Duodenal mucosa (tissue), 2 donors: ENCODE results near the gene ARHGEF18.

Source experiments
- H3K27ac ChIP-seq: one replicate; pipeline ENCODE4 v1.7.0; 2013; ENCODE audit warnings: low read depth, low read length
- H3K27me3 ChIP-seq, 2 donors: one replicate each; pipeline ENCODE4 v1.7.0; 2013; ENCODE audit warnings: low read length in 2 of 2, control low read depth in 1 of 2; ENCODE audit not compliant: insufficient read depth in 2 of 2, control insufficient read depth in 1 of 2
- H3K36me3 ChIP-seq, 2 donors: one replicate each; pipeline ENCODE4 v1.7.0; 2013; ENCODE audit warnings: low read length in 2 of 2, control low read depth in 1 of 2; ENCODE audit not compliant: insufficient read depth in 2 of 2, control insufficient read depth in 1 of 2
- H3K4me1 ChIP-seq, 2 donors: one replicate each; pipeline ENCODE4 v1.7.0; 2013; ENCODE audit warnings: low read length in 2 of 2, control low read depth in 1 of 2; ENCODE audit not compliant: insufficient read depth in 2 of 2, control insufficient read depth in 1 of 2
- H3K4me3 ChIP-seq, 2 donors: one replicate each; pipeline ENCODE4 v1.7.0; 2013; ENCODE audit warnings: low read length in 2 of 2, low read depth in 1 of 2
- H3K9ac ChIP-seq, 2 donors: one replicate each; pipeline ENCODE4 v1.7.0; 2013; ENCODE audit warnings: low read length in 2 of 2, low read depth in 1 of 2
- H3K9me3 ChIP-seq, 2 donors: one replicate each; pipeline ENCODE4 v1.7.0; 2013; ENCODE audit warnings: low read length in 2 of 2, control low read depth in 1 of 2; ENCODE audit not compliant: control insufficient read depth in 1 of 2

ARHGEF18 gene

DNA sequence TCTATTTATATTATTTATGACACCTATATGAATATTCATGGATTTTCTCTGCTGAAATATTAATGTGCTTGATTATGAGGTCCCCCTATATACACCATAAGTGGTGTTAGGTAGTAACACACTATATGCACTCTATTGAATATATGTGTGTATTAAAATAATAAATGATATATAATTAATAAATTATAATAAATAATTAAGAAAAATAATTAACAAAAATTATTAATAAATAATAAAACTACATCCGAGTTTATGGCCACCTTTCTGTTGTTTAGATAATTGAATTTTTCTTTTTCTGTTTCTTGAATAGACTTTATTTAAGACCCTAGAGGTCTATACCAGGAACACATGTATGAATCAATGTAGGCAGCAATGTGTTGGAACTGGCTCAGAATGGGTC, 20.9 kb upstream of the ARHGEF18 start:
- no peak overlapping the region for H3K9ac ChIP-seq
- no peaks in the 10 kb centered on the region for H3K4me1 ChIP-seq
- no peak overlapping the region for H3K27ac ChIP-seq
- no peaks in the 10 kb centered on the region for H3K36me3 ChIP-seq
- H3K27me3 ChIP-seq, result no peaks in the 10 kb centered on the region
- H3K9me3 ChIP-seq, result peaks cover 0 to 4% of the 10 kb centered on the region in 2 donors
- H3K4me3 ChIP-seq, result no peak overlapping the region

GRCh38 chr19:7328647-7329046, 20.1 kb upstream of the ARHGEF18 start:
- peaks cover 0 to 4% of the 10 kb centered on the region in 2 donors for H3K9me3 ChIP-seq
- H3K27ac ChIP-seq, result no peak overlapping the region
- H3K4me1 ChIP-seq, result no peaks in the 10 kb centered on the region
- H3K4me3 ChIP-seq, result no peak overlapping the region
- no peaks in the 10 kb centered on the region for H3K36me3 ChIP-seq
- H3K9ac ChIP-seq, result no peak overlapping the region
- H3K27me3 ChIP-seq, result no peaks in the 10 kb centered on the region

GRCh38 chr19:7331446-7331845, 17.3 kb upstream of the ARHGEF18 start:
- no peaks in the 10 kb centered on the region for H3K27me3 ChIP-seq
- H3K9me3 ChIP-seq, result no peaks in the 10 kb centered on the region
- H3K36me3 ChIP-seq, result no peaks in the 10 kb centered on the region
- no peak overlapping the region for H3K9ac ChIP-seq
- H3K4me3 ChIP-seq, result no peak overlapping the region
- no peak overlapping the region for H3K27ac ChIP-seq
- peaks cover 0 to 3% of the 10 kb centered on the region in 2 donors for H3K4me1 ChIP-seq

DNA sequence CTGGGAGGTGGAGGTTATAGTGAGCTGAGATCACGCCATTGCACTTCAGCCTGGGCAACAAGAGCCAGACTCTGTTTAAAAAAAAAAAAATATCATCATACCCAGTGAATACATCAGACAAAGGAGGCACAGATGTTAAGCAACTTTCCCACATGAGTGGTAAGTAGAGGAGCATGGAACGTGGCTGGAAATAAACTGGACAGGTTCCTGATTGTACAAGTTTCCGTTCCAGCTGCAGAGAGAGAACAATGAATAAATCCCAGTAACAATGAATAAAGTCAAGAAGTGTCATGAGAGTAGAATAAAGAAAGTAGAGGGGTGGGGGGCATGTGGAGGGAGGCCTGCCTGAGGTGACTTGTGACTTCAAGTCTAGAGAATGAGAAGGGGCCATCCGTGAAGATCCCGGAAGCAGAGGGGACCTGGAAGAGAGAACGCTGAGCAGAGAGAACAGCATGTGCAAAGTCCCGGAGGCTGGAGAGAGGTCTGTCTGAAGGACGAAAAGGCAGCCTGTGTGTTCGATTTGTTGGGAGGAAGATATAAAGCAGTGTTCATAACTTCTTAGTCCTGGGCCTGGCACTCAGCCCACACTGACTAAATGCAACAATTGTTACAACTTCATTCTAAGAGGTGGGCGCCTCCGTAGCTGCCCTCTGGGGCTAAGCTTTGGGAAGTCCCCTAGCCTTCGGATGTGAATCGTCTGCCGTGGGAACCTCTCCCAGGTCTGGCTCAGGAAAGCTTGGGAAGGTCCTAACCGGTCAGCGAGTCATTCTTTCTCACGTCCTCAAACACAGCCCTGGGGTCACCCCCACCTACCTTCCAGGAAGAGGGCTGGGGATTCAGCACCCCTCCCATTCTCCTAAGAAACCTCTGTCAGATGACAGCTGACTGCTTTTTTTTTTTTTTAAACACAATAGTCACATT, 15.3 kb upstream of the ARHGEF18 start:
- Histone ChIP-seq H3K4me3 (no peak overlapping the region), H3K4me1 (peaks cover 10 to 19% of the 10 kb centered on the region in 2 donors), H3K9ac (no peak overlapping the region), H3K36me3 (no peaks in the 10 kb centered on the region), H3K27ac (no peak overlapping the region), H3K27me3 (no peaks in the 10 kb centered on the region), H3K9me3 (no peaks in the 10 kb centered on the region)

DNA sequence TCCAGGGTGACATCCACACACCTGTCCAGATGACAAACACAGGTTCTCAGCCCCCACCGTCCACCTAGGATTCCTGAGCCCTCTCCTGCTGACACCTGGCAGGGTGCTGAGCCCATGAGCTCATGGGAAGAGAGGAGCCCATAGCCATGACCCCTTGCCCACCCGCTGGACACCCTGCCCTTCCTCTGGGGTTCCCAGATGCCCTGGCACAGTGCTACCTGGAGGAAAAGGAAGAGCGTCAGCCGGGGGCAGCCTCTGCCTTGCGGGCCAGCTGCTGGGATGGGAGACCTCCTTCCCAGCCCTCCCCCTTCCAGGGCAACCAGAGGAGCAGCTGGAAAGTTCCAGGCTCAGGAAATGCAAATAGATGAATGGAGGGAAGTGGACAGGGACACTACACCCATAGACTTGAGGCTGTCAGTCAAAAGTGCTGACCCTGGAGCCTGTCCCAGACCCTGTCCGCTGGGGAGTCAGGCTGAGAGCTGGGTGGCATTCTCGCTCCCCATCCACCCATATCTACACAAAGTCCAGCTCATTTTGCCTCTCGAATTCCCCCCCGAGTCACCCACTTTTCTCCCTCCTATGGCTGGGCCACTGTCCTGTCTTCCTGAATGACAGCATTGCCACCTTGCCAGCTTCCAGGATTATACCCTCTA, 12.3 kb upstream of the ARHGEF18 start:
- H3K27ac ChIP-seq, result no peak overlapping the region
- no peaks in the 10 kb centered on the region for H3K27me3 ChIP-seq
- no peak overlapping the region for H3K4me3 ChIP-seq
- H3K36me3 ChIP-seq, result no peaks in the 10 kb centered on the region
- H3K9ac ChIP-seq, result no peak overlapping the region
- H3K4me1 ChIP-seq, result peaks cover 10 to 19% of the 10 kb centered on the region in 2 donors
- no peaks in the 10 kb centered on the region for H3K9me3 ChIP-seq

- H3K9ac ChIP-seq, result no peak overlapping the region
- no peaks in the 10 kb centered on the region for H3K36me3 ChIP-seq
- no peaks in the 10 kb centered on the region for H3K9me3 ChIP-seq
- no peaks in the 10 kb centered on the region for H3K27me3 ChIP-seq
- peaks cover 10 to 19% of the 10 kb centered on the region in 2 donors for H3K4me1 ChIP-seq
- no peak overlapping the region for H3K27ac ChIP-seq
- peak overlapping the region in 1 of 2 donors; percentile 24 for H3K4me3 ChIP-seq
These were observed 11.2 kb upstream of the ARHGEF18 start for GRCh38 chr19:7337380-7338194.

DNA sequence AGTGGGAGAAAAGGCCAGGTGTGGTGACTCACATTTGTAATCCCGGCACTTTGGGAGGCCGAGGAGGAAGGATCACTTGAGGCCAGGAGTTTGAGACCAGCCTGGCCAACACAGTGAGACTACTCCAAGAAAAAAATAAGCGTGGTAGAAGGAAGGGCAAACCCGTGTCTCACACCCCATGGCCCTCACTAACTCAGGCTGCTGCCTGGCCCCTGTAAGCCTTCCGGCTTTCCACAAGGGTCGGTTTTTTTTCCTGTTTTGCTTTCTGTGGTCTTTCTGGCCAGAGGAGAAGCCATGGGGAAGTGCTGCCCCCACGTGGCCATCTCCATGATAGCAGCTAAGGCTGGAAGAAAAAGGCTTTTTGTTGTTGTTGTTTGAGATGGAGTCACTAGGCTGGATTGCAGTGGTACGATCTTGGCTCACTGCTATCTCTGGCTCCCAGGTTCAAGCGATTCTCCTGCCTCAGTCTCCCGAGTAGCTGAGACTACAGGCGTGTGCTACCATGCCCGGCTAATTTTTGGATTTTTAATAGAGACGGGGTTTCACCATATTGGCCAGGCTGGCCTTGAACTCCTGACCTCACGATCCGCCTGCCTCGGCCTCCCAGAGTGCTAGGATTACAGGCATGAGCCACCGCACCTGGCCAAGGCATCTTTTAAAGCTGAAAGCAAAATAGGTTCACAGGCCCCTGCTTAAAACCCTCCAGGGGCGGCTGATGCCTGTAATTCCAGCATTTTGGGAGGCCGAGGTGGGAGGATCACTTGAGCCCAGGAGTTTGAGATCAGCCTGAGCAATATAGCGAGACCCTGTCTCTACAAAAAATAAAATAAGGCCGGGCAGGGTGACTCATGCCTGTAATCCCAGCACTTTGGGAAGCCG, 7.5 kb upstream of the ARHGEF18 start:
- Histone ChIP-seq H3K4me1 (peaks cover 17 to 31% of the 10 kb centered on the region in 2 donors), H3K4me3 (no peak overlapping the region), H3K9me3 (no peaks in the 10 kb centered on the region), H3K36me3 (no peaks in the 10 kb centered on the region), H3K27ac (no peak overlapping the region), H3K9ac (no peak overlapping the region), H3K27me3 (no peaks in the 10 kb centered on the region)

- Histone ChIP-seq H3K4me1 (peaks cover 12 to 22% of the 10 kb centered on the region in 2 donors), H3K27me3 (no peaks in the 10 kb centered on the region), H3K27ac (no peak overlapping the region), H3K9ac (no peak overlapping the region), H3K9me3 (no peaks in the 10 kb centered on the region), H3K4me3 (no peak overlapping the region), H3K36me3 (no peaks in the 10 kb centered on the region)
These were observed 6.6 kb upstream of the ARHGEF18 start for GRCh38 chr19:7342143-7342542.

DNA sequence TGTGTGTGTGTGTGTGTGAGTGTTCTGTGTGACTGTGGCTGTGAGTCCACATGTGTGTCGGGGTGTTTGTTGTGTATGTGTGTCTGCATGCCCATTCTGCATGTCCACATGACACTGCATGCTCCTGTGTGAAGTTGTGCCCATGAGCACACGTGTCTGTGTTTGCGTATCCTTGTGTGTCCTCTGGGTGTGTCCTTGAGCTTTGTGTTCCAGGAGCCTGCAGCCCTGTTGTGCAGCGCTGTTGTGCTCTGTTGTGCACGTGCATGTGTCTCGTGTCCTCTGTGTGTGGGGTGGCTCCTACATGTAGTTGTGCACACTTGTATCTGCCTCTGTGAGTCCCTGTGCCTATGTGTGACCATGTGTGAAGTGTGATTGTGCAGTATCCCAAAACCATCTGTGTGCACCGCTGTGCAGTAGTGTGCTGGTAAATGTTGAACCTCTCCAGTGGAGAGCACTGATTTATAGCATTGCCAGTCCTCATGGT, 2.2 kb upstream of the ARHGEF18 start:
- Histone ChIP-seq H3K27ac (no peak overlapping the region), H3K4me1 (peaks cover 7 to 18% of the 10 kb centered on the region in 2 donors), H3K9me3 (peaks cover 0 to under 1% of the 10 kb centered on the region in 2 donors), H3K36me3 (no peaks in the 10 kb centered on the region), H3K9ac (no peak overlapping the region), H3K27me3 (no peaks in the 10 kb centered on the region), H3K4me3 (no peak overlapping the region)
